ENCODE measurements around the gene NRN1.
A peak's percentile ranks its signal among the peaks of the same experiment; 100 is the strongest.
"Not testable (repeated sequence)": the region's sequence is repeated elsewhere in the genome, so short reads cannot be mapped to it uniquely, and the experiment has no call there.

Gene NRN1, protein sequence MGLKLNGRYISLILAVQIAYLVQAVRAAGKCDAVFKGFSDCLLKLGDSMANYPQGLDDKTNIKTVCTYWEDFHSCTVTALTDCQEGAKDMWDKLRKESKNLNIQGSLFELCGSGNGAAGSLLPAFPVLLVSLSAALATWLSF

DNA sequence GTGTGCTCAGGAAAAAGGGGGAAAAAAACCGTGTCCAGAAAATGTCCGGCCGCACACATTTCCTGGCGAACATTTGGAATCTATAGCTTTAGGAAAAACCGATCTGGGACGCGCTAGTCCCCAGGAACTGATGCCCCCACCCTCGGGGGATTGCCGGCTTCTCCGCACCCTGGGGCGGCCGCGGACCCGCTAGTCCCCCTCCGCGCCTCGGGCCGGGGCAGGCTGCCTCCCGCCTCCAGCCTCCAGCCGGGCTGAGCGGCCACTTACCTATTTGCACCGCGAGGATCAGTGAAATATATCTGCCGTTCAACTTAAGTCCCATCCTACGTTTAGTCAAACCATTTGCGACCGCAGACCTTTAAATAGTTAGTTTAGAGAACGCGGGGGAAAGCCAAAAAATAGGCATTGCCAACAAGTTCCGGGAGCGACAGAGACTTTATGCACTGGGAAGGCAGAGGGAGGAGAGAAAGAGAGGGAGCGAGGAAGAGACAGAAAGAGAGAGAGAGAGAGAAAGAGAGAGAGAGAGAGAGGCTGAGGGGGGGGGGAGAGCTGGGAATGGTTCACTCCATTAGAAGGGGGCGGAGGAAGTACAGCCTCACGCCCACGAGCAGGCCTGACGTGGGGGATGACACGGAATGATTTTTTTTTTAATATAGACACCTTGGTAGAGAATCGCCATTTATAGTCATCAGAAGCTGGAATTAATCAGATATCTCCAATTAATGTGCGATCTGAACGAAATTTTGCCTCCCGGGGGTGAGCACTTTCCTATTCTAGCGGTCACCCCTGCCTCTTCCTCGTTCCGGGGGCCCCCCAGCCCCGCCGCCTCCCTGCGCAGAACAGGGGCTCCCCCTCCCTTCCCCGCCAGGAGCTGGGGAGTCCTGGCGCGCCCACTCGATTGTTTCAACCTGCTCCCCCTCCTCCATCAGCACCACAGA is at the start of gene NRN1:
Gene NRN1 (minus strand): TSS at position 498 of the 938 bp plus-strand sequence. CDS start 176 bp downstream, at position 322.
- DNase-seq = no peak

DNA sequence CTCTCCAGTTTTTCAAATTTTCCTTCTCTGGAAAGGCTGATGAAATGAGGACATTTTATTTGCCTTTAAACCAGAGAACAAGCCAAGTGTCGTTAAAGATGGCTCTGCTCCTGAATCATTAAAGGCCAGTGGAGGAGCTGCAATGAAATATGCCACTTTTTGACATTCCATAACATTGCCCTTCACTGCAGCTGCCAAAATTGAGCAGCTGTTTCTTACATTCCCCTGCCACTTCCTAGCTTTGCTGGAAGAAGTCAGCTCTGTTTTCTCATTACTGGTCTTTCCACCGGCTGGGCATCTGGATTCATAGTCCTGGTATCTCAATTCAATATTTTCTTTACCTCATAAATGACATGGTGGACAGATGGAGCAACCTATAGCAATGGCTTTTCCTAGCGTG is 45.5 kb upstream of the NRN1 start:
- no peak for DNase-seq

DNA sequence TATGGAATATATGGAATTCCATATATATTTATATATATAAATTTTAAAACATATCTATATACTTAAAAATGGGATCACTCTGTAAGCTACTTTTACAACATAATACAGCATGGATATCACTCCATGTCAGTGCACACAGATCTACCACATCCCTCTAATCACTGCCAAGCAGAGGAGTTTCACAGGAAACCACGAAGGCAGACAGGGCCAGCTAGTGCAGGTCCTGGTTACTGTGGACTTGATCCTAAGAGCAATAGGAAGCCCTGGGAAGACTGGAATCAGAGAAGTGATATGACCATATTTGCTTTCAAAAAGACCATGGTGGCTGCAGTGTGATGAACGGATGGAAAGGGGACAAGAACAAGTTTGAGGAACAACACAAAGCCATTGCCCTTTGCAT is 40.0 kb upstream of the NRN1 start:
- no peak for DNase-seq

DNA sequence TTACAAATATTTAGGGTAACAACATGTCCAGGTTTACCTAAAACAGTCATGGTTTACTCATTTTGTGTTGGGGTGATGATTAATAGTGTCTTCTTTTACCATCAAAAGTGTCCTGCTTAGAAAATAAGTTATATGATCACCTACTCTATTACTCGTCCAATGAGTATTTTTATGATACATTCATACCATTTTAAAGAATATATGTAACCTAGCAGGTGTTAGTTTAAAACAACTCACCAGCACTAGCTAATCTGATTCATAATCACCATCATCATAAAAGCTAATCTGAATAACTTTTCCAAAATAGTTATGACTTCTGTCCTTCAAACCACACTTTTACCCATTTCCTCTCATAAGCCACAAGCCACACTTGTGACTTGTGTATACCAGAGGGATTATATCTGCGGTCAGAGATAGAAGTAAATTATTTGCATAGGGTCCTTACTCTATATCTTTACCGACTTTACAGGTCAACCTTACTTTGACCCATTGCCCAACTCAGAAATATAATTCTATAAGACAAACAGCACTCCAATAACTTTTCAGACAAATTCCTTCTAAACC is 33.3 kb upstream of the NRN1 start:
- no peak for DNase-seq

DNA sequence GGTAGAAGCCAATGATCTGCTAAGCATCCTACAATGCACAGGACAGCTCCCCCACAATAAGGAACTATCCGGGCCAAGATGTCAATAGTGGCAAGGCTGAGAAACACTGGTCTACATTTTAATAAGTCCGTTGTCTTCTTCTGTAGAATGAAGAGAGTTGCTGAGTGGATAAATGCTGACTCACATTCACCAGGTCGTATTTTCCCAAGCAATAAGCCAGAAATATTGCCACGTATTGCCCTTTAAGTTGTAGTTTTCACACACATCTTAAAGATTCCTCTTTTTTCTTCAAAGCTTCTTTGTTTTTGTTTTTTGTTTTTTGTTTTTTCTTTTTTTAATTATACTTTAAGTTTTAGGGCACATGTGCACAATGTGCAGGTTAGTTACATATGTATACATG is 30.5 kb upstream of the NRN1 start:
- no peak for DNase-seq

DNA sequence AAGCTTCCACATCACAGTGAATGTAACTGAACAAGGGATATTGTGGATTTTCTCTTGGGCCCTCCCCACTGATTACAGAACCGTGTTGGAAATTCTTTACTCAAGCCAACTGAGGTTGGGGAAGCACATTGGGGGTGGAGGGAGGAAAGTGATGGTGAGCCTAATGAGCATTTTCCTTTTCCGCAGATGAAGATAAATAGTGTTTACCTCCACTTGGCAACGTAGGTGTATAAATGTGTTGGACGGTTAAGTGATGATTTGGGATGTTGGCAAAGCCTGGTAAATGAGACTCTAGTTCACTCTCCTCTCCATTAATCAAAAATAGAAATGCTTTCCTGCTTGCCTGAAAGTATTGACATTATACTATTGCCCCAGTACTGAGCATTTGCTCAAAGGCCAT is 27.1 kb upstream of the NRN1 start:
- DNase-seq = no peak

DNA sequence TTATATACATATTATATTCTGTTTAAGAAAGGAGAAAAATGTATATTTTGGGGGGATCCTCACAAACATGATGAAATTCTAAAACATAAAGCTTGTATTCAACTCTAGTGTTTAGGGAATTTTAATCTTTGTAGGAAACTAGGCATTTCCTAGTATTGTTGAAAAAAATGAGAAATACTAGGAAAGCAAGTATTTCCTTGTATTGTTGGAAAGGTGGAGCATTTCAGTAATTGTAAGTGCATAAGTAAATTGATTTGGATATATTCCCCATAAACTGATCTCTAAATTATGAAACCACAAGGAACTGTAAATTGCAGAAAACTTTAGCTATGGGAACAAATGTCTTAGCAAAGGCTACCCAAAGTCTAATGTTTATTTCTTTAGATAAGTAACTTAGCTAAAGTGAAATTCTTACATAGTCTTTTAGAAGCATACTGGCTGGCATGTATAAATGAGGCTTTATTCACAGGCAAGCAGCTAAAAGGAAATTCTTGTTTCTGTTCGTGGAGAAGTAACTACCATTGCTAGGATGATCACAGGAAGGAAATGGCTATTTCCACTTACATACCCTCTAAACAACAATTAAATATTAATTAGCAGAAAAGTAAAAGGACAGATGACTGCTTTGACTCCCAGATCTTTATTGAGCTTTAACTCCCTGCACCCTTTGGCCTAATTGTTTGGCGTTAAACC is 19.9 kb upstream of the NRN1 start:
- DNase-seq = no peak

DNA sequence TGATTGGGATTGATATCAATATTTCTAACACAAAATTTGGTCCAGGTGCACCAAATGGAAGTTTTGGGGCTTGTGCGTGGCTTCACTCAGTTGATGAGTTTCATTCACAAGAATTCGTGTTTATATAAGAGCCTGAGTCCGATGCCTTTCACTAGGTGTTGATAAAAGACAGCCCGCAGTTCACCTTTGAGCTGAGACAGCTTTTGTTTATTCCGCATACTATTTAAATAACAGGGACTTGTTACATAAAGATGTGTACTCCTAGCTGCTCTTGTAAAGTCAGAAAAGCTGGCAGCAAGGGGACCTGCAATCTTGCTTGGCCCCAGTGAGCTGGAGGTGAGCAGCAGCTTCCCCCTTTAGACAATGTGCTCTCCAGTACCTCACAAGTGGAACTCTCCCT is 19.0 kb upstream of the NRN1 start:
- no peak for DNase-seq

DNA sequence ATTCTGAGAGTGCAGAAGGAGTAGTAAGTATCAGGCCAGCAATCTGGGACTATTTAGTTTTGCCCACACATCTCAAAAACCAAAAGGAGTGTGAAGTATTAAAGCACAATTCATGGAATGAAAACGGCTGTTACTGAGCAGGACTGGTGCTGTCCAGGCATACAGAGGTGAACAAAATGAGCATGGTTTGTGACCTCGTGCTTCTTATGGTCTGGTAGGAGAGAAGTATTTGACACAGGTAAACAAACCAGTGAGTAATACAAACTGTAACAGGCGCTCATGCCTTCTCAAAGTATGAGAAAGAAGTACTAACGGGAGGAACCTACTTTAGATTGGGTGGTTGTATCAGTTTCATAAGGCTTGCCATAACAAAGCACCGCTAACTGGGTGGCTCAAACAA is 17.5 kb upstream of the NRN1 start:
- DNase-seq = no peak

DNA sequence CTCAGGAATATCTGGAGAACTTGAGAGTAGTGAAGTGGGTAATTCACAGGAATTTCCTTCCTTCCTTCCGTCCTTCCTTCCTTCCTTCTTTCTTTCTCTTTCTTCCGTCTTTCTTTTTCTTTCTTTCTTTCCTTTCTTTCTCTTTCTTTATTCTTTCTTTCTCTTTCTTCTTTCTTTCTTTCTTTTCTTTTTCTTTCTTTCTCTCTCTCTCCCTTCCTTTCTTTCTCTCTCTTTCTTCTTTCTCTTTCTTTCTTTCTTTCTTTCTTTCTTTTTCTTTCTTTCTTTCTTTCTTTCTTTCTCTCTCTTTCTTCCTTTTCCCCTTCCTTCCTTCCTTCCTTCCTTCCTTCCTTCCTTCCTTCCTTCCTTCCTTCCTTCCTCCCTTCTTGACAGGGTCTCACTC is 16.1 kb upstream of the NRN1 start:
- DNase-seq = not testable (repeated sequence)

DNA sequence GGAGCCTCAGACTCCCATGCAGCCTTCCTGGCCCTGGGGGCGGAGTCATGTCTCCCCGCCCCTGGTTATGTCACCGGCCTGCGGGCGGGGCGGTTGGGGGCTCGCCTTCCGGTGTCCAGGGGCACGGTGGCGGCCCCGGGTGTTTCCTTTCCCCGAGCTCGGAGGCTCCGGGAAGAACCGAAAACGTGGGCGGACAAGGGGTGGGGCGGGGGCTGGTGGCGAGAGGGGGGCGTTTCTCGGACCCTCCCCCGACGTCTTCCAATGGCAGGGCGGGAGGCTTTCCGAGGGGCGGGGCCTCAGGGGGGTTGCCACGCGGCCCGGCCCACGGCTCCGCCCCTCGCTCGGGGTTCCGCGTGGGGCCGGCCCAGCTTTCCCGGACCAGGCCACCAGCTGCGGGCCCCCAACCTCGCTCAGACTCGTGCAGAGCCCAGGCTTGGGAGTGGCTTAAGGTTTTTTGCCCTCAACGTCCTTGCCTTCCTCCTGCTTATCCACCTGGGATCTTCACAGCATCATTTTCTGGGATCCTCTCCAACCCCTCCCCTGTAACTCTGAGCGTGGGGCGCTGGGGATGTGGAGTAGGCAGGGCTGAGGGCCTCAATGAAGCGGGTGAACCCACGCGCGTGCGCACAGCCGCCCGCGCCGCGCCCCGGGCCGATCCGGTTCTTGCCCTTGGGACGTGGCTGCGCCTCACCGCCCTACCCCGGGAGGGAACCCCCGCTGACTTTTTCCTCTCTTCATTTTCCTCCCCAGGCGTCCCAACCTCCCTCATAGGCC is 2.1 kb upstream of the NRN1 start:
- peak; percentile 68 for DNase-seq

DNA sequence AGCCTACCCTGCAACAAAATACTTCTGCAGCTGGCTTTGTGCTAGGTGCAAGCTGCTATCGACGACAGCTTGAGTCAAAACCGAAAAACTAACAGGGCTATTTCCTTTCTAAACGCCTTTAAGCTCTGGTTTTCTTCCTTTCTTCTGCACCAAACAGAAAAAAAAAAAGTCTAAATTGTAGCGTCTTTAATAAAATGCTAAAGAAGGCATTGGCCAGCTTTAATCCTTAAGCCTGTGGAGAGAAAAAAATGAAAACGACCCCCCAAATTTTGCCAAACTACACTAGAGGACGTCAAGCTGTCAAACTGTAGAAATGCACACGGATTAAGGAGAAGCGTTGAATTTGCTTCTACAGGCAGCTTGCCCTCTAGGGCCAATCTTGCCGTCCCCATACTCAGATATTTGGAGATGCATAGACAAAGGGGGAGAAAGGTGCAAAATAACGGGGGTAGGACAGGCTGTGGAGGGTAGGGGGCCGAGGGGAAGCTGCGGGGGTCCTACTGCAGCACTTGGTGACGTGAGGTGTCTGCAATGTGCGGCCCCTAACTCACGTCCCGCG is 1.4 kb upstream of the NRN1 start:
- DNase-seq = no peak

DNA sequence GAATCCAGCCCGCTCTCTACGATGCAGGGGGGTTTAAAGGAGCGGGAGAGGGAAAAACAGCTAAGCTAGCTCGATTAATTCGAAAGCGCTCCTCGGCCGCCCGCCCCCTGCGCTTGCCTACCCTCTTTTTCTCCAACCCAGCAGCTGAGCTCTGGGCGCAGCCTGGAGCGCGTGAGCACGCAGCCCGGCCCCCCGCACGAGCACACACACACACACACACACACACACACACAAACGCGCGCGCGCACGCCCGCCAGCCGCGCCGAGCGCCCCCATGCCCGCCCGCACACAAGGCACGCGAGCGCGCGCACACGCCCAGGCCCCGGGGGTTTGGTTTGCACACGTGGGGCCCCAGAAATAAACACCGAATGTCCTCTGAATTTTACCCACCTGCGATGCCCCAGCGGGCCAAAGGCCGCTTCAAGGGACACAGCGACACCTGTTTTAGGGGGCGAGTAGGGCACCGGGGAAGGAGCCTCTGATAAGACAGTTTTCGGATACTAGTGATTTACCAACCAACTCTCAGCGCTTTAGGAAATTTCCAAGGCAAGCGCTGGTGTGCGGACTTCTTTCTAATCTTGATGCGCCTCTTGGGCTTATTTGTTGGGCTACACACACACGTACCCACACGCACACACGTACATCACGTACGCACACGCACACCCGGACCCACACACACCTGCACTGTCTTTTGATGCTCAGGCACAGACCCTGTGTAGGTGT is 802 bp upstream of the NRN1 start:
- no peak for DNase-seq

DNA sequence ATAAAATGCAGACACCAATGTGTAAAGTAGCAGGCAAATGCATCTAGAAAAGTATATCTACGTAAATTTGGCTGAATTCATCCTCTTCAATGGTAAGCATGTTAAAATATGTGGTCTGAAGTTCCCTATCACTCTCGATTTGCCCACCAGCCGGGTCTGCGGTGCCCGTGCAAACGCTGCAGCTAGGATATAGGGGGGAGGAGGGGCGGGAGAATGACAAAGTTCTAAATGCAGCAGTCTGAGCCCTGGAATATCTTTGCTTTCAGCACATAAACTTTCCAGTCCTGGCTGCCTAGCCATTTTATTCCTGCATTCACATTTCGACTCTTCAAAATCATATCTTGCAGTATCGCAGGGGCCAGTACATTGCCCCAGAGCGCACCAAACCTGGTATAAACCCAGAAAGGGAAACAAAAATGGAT is 708 bp downstream of the NRN1 start:
- no peak for DNase-seq

DNA sequence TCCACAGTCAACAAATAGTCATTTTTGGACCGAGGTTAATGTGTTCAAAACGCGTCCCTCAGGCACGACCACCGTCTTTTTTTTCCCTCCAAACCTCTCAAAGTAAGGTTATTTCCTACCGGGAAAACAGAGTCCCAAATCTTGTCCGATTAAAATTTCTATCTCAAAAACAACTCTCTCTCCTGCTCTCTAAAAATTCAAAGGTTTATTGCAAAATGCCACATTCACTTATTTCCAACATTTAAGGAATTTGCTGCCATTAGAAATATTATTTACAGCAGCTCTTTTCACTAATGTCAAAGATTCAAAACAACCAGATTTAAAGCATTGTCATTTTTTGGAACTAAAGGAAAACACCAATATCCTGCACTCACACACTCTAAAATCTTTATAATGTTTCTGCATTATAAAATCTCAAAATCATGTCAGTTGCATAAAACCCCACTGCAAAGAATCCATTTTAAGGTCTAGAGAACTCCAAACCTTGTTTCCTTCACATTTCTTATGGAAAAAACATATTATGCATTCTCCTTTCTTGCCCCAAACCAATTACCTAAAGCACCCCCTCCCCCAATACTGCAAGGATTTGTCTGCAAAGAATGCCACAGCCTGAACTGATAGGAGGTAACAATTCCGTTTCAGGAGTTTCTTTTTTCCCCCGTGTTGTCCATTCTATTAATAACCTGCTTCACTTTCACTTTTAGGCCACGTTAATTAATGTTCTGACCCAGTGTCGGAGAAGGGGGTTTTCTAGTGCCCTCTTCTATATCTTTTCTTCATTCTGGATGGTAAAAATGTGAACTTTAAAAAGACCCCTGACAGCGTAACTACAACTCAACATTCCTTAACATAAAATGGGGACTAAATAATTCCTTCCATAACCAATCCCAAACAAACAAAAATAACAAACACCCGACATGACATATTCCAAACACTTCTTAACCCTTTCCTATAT is 1.4 kb downstream of the NRN1 start:
- DNase-seq = no peak

DNA sequence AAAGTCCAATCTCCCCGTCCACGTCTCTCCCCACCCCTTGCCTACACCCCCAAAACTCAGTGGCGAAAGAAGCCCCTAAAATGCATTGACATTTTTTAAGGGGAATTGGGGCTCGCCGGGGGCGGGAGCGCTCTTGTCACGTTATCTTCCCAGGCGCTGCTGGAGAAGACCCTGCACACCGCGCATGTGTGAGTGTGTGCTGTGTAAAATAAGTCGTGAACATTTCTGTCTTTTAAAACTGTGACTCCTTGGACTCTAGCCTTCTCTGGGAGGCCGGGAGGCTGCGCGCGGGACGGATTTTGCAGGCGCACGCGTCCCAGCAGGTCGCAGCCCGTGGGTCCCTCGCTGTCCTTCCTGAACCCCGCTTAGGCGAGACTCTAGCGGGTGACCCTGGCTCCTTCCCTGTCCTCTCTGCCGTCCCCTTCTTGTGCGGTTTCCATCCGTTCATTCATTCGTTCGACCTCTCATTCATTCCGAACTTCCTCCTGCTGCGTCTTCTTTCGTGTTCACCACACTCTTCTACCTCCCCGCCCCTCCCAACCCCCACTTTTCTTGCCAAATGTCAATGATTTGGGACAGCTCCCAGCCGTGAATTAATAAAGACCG is 2.2 kb downstream of the NRN1 start:
- DNase-seq = no peak

DNA sequence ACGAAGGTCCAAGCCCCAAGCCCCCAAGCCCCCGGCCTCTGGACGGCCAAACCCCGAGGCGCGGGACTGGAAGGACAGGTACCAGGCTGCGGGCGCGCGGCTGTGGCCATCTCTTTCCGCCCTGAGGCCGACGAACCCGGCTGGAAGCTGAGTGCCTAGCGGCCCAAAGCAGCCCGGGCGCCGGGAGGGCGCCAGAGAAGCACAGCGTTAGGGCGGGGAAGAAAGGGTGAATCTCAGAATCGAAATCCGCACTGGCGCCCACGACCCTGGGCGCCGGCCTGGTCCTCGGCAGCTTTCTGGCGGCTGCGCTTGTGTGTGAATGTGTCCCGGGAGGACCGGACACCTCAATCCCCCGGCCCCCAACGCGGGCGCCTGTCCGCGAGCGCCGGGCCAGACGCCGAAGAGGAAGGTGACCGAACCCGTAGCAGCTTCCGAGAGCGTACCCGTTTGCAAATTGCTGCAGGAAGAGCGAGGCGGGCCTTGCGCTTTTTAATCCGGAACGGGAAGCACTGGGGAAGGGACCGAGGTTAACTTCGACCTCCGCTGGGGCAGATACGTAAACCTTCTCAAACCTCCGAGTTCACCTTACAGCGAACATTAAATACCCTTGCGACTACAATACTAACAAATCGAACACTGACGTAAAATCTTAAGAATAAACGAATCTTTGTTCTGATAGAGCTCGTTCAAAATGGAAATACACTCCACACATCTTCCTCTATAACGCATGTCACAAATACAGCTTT is 2.9 kb downstream of the NRN1 start:
- no peak for DNase-seq

DNA sequence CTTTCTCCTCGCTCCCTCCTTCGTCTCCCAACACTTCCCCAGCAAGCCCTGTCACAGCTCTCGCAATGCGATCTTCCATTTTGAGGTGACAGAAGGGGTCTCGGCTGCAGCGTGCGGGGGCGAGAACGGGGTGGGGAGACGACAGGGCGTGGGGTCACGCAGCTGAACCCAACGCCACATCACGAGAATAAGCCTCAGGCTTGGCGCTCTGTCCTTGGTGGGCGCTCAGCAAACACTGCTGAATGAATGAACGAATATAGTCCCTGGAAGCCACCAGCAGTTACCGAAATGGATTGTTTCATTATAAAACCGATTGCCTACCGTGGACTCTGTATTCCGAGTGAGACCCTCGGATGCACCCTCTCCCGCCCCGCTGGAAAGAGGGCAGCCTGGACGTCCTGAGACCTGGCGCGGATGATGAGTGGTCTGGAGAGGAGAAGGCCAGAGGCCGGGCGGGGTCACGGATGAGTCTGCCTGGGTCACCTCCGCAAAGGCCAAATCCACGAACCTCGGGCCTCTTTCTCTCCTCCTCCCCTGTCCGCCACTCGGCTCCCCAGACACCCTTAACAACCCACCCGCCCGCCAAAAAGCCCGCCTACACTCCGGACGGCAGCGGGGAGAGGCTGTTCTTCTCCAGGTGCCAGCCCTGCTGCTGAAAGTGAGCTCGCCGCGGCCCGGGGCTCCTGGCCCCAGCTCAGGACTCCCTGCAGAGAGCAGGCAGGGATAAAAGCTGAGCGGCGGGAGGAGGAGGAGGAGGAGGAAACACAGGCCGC is 3.7 kb downstream of the NRN1 start:
- DNase-seq = no peak
